ENCODE data around the gene PTPN9.

The PTPN9 gene

DNA sequence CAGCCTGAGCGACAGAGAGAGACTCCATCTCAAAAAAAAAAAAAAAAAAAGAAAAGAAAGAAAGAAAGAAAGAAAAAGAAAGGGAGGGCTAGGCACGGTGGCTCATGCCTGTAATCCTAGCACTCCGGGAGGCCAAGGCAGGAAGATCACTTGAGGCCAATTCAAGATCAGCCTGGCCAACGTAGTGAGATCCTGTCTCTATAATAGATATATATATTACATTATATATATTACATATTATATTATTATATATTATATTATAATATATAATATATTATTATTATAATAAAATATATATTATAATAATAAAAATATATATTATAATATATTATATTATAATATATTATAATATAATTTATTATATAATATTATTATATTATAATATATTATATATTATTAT lies 48.9 kb downstream of the PTPN9 start:
- no peak for TF ChIP-seq EGR1 (IDR thresholded peaks at IDR 0.05)
- TF ChIP-seq FOXM1 (IDR thresholded peaks at IDR 0.05; ENCODE audit: borderline replicate concordance, low read depth) = no peak
- TF ChIP-seq TCF12 (IDR thresholded peaks at IDR 0.05; ENCODE audit: low read depth) = no peak
- TF ChIP-seq RAD21 (IDR thresholded peaks at IDR 0.05; ENCODE audit: low read depth) = no peak
- TF ChIP-seq, protein P1, sequence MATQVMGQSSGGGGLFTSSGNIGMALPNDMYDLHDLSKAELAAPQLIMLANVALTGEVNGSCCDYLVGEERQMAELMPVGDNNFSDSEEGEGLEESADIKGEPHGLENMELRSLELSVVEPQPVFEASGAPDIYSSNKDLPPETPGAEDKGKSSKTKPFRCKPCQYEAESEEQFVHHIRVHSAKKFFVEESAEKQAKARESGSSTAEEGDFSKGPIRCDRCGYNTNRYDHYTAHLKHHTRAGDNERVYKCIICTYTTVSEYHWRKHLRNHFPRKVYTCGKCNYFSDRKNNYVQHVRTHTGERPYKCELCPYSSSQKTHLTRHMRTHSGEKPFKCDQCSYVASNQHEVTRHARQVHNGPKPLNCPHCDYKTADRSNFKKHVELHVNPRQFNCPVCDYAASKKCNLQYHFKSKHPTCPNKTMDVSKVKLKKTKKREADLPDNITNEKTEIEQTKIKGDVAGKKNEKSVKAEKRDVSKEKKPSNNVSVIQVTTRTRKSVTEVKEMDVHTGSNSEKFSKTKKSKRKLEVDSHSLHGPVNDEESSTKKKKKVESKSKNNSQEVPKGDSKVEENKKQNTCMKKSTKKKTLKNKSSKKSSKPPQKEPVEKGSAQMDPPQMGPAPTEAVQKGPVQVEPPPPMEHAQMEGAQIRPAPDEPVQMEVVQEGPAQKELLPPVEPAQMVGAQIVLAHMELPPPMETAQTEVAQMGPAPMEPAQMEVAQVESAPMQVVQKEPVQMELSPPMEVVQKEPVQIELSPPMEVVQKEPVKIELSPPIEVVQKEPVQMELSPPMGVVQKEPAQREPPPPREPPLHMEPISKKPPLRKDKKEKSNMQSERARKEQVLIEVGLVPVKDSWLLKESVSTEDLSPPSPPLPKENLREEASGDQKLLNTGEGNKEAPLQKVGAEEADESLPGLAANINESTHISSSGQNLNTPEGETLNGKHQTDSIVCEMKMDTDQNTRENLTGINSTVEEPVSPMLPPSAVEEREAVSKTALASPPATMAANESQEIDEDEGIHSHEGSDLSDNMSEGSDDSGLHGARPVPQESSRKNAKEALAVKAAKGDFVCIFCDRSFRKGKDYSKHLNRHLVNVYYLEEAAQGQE (IDR thresholded peaks at IDR 0.05; ENCODE audit: low read depth) = no peak
- no peak for TF ChIP-seq ZBTB7A (IDR thresholded peaks at IDR 0.05; ENCODE audit: low read depth)
- TF ChIP-seq, protein P2, sequence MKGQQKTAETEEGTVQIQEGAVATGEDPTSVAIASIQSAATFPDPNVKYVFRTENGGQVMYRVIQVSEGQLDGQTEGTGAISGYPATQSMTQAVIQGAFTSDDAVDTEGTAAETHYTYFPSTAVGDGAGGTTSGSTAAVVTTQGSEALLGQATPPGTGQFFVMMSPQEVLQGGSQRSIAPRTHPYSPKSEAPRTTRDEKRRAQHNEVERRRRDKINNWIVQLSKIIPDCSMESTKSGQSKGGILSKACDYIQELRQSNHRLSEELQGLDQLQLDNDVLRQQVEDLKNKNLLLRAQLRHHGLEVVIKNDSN (IDR thresholded peaks at IDR 0.05) = no peak

DNA sequence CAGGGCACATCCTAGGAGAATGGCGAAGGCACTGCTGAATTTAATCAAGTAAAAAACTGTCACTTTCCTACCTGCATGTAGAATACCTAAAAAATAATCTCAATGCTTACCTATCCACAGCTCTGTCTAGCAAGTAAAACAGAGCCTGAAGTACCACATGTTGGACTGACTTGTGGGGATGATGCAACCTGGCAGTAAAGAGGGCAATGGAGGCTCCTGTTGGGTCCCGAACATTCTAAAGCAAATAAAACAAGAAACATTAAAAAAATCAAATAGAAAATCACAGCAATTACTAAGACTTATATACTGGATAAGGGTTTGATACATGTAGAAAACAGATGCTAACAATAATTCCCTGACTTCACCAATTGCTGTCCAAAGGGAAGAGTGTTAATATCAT lies 56.1 kb downstream of the PTPN9 start:
- TF ChIP-seq CREB1 (IDR thresholded peaks at IDR 0.05; ENCODE audit: low read depth) (no peak), TCF12 (IDR thresholded peaks at IDR 0.05; ENCODE audit: low read depth) (no peak), CEBPB (IDR thresholded peaks at IDR 0.05) (no peak), TEAD4 (IDR thresholded peaks at IDR 0.05) (no peak)
- TF ChIP-seq, protein P1 (IDR thresholded peaks at IDR 0.05; ENCODE audit: low read depth) = no peak

DNA sequence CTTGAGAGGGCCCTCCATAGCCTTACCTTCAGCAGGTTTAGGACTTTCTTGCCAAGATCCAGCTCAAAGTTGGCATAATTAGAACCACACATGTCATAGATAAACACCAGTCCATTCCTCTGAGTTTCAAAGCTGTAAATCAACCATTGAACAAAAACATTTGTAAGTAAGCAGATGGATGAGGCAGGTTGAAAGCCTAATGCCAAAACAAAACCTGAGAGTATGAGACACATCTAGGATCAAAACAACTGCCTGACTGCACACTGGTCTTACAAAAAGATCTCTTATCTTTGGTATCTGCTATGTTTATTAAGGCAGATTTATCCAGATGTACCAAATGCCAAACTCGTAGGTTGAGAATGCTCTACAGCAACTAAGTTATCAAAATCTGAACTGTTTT lies 61.9 kb downstream of the PTPN9 start:
- TF ChIP-seq EGR1 (IDR thresholded peaks at IDR 0.05) = no peak
- TF ChIP-seq, protein P3, sequence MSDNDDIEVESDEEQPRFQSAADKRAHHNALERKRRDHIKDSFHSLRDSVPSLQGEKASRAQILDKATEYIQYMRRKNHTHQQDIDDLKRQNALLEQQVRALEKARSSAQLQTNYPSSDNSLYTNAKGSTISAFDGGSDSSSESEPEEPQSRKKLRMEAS (IDR thresholded peaks at IDR 0.05) = no peak
- TF ChIP-seq TEAD4 (IDR thresholded peaks at IDR 0.05) = no peak
- no peak for TF ChIP-seq RAD21 (IDR thresholded peaks at IDR 0.05; ENCODE audit: low read depth)
- no peak for TF ChIP-seq CREB1 (IDR thresholded peaks at IDR 0.05; ENCODE audit: low read depth)
- TF ChIP-seq, protein P2 (IDR thresholded peaks at IDR 0.05) = no peak
- TF ChIP-seq CEBPB (IDR thresholded peaks at IDR 0.05) = no peak
- no peak for TF ChIP-seq YY1 (IDR thresholded peaks at IDR 0.05; ENCODE audit: low read depth)
- TF ChIP-seq, protein P1 (IDR thresholded peaks at IDR 0.05; ENCODE audit: low read depth) = no peak

DNA sequence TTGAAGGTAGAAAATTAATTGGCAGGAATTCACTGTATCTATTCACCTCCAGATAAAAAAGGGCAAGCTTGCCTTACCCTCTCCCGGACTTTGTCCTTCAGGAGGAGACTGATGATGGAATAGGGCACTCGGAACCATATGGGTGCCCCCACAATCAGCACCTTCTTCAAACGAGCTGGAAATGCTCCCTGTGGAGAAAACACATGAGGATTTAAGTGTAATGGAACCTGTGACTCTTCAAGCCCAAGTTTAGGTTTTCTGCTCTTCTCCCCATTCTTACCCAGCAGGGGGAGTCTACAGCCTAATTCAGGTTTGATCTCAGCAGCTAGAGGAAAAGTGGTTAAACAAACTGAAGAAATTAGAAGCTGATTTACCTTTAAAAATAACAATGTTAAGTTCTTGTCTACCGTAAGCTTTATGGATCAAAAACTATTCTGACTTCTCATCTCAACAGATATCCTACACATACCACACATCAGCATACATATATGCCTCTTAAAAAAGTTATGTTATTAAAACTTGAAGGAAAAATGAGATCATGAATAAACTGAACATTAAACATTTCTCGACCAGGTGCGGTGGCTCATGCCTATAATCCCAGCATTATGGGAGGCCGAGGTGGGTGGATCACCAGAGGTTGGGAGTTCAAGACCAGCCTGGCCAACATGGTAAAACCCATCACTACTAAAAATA lies 70.1 kb downstream of the PTPN9 start:
- TF ChIP-seq FOXM1 (IDR thresholded peaks at IDR 0.05; ENCODE audit: borderline replicate concordance, low read depth) = no peak
- peak; percentile 42 for TF ChIP-seq RAD21 (IDR thresholded peaks at IDR 0.05; ENCODE audit: low read depth)

DNA sequence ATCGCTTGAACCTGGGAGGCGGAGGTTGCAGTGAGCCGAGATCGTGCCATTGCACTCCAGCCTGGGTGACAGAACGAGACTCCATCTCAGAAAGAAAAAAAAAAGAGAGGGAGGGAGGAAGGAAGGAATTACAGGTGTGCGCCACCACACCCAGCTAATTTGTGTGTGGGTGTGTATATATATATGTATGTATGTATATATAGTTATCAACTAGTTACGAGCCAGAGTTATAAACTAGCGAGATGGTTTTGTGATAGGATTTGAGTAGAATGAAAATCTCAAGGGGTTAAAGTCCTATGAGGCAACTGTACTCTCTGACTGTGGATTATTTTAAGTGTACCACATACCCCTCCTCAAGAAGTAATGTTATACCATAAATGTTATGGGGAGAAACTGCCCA lies 76.8 kb downstream of the PTPN9 start:
- TF ChIP-seq, protein P2 (IDR thresholded peaks at IDR 0.05) = no peak
- TF ChIP-seq RAD21 (IDR thresholded peaks at IDR 0.05; ENCODE audit: low read depth) (no peak), FOXM1 (IDR thresholded peaks at IDR 0.05; ENCODE audit: borderline replicate concordance, low read depth) (no peak), CEBPB (IDR thresholded peaks at IDR 0.05) (no peak), TCF12 (IDR thresholded peaks at IDR 0.05; ENCODE audit: low read depth) (no peak), CREB1 (IDR thresholded peaks at IDR 0.05; ENCODE audit: low read depth) (no peak), EGR1 (IDR thresholded peaks at IDR 0.05) (no peak), NFIC (IDR thresholded peaks at IDR 0.05) (no peak), TAF1 (IDR thresholded peaks at IDR 0.05; ENCODE audit: low read depth) (no peak)
- TF ChIP-seq, protein P1 (IDR thresholded peaks at IDR 0.05; ENCODE audit: low read depth) = no peak
